Kidney (tissue), 14 donors: ENCODE measurements around the gene XIRP2. TPM values are rescaled to one million over a fixed set of nuclear protein-coding genes. Genes with fewer than 3 reads are reported as not detected.

ENCODE experiments used
- DNase-seq, 5 donors: peaks; one replicate each; pipeline ENCODE4 v3.0.0-alpha.2; 2013 to 2020
- FAIRE-seq: peaks from 2 replicates; lab custom pipeline; 2012; peaks lifted over from hg19 to GRCh38; lab: Jason Lieb, UNC
- H3K27ac ChIP-seq, 2 donors: one replicate each; pipeline ENCODE4 v1.7.0; 2013; ENCODE audit warnings: low read depth in 2 of 2, low read length in 2 of 2, inconsistent platforms in 1 of 2
- H3K27me3 ChIP-seq: one replicate; pipeline ENCODE4 v1.7.1; 2013; ENCODE audit warnings: low read length, inconsistent platforms; ENCODE audit not compliant: control insufficient read depth, insufficient read depth
- H3K36me3 ChIP-seq, 3 donors: one replicate each; pipeline versions ENCODE4 v1.7.0 to v1.7.1; 2013; ENCODE audit warnings: low read length in 3 of 3, control low read depth in 1 of 3, inconsistent platforms in 1 of 3; ENCODE audit not compliant: insufficient read depth in 3 of 3, control insufficient read depth in 2 of 3
- H3K4me1 ChIP-seq, 3 donors: one replicate each; pipeline versions ENCODE4 v1.7.0 to v1.7.1; 2013; ENCODE audit warnings: low read length in 3 of 3, inconsistent platforms in 1 of 3, low read depth in 1 of 3; ENCODE audit not compliant: control insufficient read depth in 2 of 3, insufficient read depth in 2 of 3
- H3K4me3 ChIP-seq, 3 donors: one replicate each; pipeline versions ENCODE4 v1.7.0 to v1.8.1; 2013; ENCODE audit warnings: low read length in 3 of 3, control low read depth in 1 of 3, inconsistent platforms in 1 of 3
- H3K9ac ChIP-seq, 3 donors: one replicate each; pipeline versions ENCODE4 v1.7.0 to v1.7.1; 2013; ENCODE audit warnings: low read length in 3 of 3, control low read depth in 1 of 3, inconsistent platforms in 1 of 3
- H3K9me3 ChIP-seq, 3 donors: one replicate each; pipeline versions ENCODE4 v1.7.0 to v1.7.1; 2013; ENCODE audit warnings: low read length in 3 of 3, control low read depth in 1 of 3, inconsistent platforms in 1 of 3; ENCODE audit not compliant: control insufficient read depth in 2 of 3, insufficient read depth in 1 of 3
- CTCF ChIP-seq: IDR thresholded peaks from 3 replicates; pipeline ENCODE4 v1.5.1; 2012; ENCODE audit warnings: mild to moderate bottlenecking, moderate library complexity, borderline replicate concordance; ENCODE audit not compliant: insufficient read depth; ENCODE audit errors: extremely low read depth
- intact Hi-C: fragments of 100-400 bp; cut with DNase I; formaldehyde crosslinking; loops from one replicate; pipeline ENCODE4 v1.11.1; 2022
- polyA plus RNA-seq: library from polyadenylated mRNA; stranded (reverse); fragments of 350-450 nt; fragmentation: Illumina TruSeq; extraction: RNeasy Lipid Tissue Mini Kit (QIAGEN cat#74804); gene quantifications from one replicate; pipeline ENCODE4 v1.2.3, GENCODE V29; 2014; ENCODE audit warnings: low read depth, low replicate concordance; ENCODE audit not compliant: insufficient read depth
- total RNA-seq: library from RNA; stranded (reverse); fragmentation: NEBNext Ultra II Directional; extraction: Animal tissue kit (Norgen Biotek cat#: 25700); gene quantifications from one replicate; pipeline ENCODE4 v1.2.1, GENCODE V29; 2021
- donor health status: control.
- donor health status: control.
- donor health status: control.
- donor health status: control.
- donor health status: control.
- donor health status: DM: yes; HTN: yes; CAD: no.
- donor health status: Normal renal cell carcinoma (clear cell type).

The XIRP2 gene
- total and polyA plus RNA-seq, 2 donors from 2014 or later = not detected

DNA sequence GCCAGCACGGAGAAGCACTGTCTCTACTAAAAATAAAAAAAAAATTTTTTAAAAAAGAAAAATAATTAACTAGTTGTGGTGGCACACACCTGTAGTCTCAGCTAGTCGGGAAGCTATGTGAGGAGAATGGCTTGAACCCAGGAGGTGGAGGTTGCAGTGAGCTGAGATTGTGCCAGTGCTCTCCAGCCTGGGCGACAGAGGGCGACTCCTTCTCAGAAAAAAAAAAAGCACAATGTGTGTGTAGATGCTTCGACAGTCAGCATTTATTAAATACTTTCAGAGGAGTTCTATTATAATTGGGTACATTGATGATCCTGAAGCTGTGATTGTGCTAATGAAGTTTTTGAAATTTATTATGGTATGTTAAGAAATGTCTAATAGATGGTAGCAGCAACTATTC is 46.5 kb downstream of the XIRP2 start:
- H3K36me3 ChIP-seq = no peaks in the 10 kb centered on the region
- H3K4me1 ChIP-seq = no peaks in the 10 kb centered on the region
- TF ChIP-seq CTCF = no peak
- intact Hi-C loops = no loop called here
- H3K9ac ChIP-seq = no peak overlapping the region
- no peak overlapping the region for H3K4me3 ChIP-seq
- H3K9me3 ChIP-seq = peaks cover 0 to 7% (median 0%) of the 10 kb centered on the region in 3 donors
- H3K27me3 ChIP-seq = no peaks in the 10 kb centered on the region
- FAIRE-seq = no peak
- DNase-seq = no peak
- no peak overlapping the region for H3K27ac ChIP-seq

DNA sequence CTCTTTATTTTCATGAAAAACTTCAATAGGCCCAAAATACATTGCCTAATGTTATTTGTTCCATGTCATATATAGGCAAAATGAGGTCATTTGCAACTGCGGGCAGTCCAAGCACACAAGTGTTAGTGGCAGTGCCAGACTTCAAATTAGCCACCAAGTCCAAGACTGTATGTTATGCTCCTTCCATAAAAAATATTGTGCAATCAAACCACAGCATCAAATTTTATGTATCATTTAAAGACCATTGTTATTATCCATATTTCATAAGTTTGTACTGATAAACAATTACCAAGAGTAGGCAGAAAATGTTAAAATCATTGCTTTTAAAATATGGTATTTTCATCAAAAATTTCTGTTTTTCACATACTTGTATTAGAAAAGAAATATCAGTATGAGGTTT is 54.1 kb downstream of the XIRP2 start:
- no peak for DNase-seq
- H3K4me1 ChIP-seq = no peaks in the 10 kb centered on the region
- no peak overlapping the region for H3K27ac ChIP-seq
- no peak for FAIRE-seq
- no peak overlapping the region for H3K4me3 ChIP-seq
- no peak overlapping the region for H3K9ac ChIP-seq
- H3K9me3 ChIP-seq = no peaks in the 10 kb centered on the region
- no peaks in the 10 kb centered on the region for H3K27me3 ChIP-seq
- H3K36me3 ChIP-seq = no peaks in the 10 kb centered on the region
- intact Hi-C loops = no loop called here
- no peak for TF ChIP-seq CTCF

DNA sequence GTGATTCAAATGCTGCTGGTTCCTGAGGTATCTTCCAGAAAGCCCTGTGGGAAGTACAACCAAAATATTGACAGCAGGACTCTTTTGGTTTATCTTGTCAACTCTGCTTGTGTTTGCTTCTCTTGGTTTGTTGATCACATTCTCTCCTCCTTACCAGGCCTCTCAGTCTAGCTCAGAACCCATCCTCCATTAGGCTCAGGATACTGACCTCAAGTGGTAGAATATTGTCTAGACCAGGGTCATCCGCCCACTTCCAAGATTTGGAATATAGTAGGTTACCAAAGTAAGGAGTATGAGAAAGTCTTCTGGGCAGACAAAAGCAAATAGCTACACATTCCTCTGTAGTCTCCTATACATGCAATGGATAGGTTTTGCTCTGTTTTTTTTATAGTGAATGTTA is 56.6 kb downstream of the XIRP2 start:
- FAIRE-seq = no peak
- H3K27ac ChIP-seq = no peak overlapping the region
- no peak for TF ChIP-seq CTCF
- no peaks in the 10 kb centered on the region for H3K27me3 ChIP-seq
- H3K4me3 ChIP-seq = no peak overlapping the region
- intact Hi-C loops = no loop called here
- no peaks in the 10 kb centered on the region for H3K9me3 ChIP-seq
- no peaks in the 10 kb centered on the region for H3K4me1 ChIP-seq
- H3K36me3 ChIP-seq = no peaks in the 10 kb centered on the region
- no peak for DNase-seq
- H3K9ac ChIP-seq = no peak overlapping the region

DNA sequence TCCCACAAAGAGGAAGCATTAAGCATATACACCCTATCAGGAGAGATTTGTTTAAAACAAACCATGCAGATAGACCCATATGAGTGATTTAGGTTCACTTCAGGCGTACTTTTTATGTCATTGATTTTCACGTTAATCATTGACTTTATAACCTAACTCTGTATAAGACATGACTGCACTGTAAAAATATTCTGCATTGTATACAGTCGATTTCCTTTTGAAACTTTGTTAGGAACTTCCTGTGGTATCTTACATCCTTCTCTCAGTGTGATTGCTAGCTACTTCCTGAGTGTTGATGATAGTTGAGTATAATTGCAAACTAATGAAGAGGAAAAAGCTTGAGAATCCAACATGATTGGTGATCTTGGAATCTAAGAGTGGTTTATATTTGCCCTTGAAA is 69.4 kb downstream of the XIRP2 start:
- intact Hi-C loops = no loop called here
- H3K4me1 ChIP-seq = no peaks in the 10 kb centered on the region
- H3K27ac ChIP-seq = no peak overlapping the region
- no peak overlapping the region for H3K9ac ChIP-seq
- no peak for TF ChIP-seq CTCF
- H3K4me3 ChIP-seq = no peak overlapping the region
- H3K9me3 ChIP-seq = no peaks in the 10 kb centered on the region
- H3K27me3 ChIP-seq = no peaks in the 10 kb centered on the region
- peak in 2 of 5 donors; percentile 37 to 56 for DNase-seq
- no peak for FAIRE-seq
- no peaks in the 10 kb centered on the region for H3K36me3 ChIP-seq
